PC-3 (cell line): ENCODE measurements around the gene UBE2B. TPM values are rescaled to one million over a fixed set of nuclear protein-coding genes. Genes with fewer than 3 reads are reported as not detected.

ENCODE experiments used
- ATAC-seq: fragments of 200-7000 bp; cut with Tn5 transposase; 2 replicates; pipeline ENCODE4 v1.9.1; 2020; ENCODE audit warnings: mild to moderate bottlenecking, moderate library complexity
- BruUV-seq: library from RNA; stranded (reverse); fragments of 400-500 nt; replicated peaks from 2 replicates; lab custom pipeline; 2021; lab: Mats Ljungman, UMichigan
- CTCF ChIA-PET: fragments of 300-600 bp; sonication (Branson Sonifier 250); formaldehyde crosslinking; loops from one replicate; lab custom pipeline; 2022; ENCODE audit warnings: antibody characterized with exemption; lab: Charles Lee
- POLR2A ChIA-PET: fragments of 300-600 bp; sonication (Branson Sonifier 250); formaldehyde crosslinking; loops from one replicate; lab custom pipeline; 2022; ENCODE audit warnings: antibody characterized with exemption; ENCODE audit not compliant: unreplicated experiment; lab: Charles Lee
- DNase-seq: peaks from one replicate; pipeline ENCODE4 v3.0.0-alpha.2; 2015
- H2AFZ ChIP-seq: fragments of 300-600 bp; sonication (generic); 2 replicates; pipeline ENCODE4 v1.6.0; 2016; ENCODE audit warnings: antibody characterized with exemption, low read length
- H3F3A ChIP-seq: fragments of 300-600 bp; sonication (generic); one replicate; pipeline ENCODE4 v1.6.0; 2017; ENCODE audit warnings: antibody characterized with exemption, low read length, control low read depth, mild to moderate bottlenecking; ENCODE audit not compliant: unreplicated experiment
- H3K27ac ChIP-seq: fragments of 300-600 bp; sonication (generic); 2 replicates; pipeline ENCODE4 v1.5.1; 2016; ENCODE audit warnings: mild to moderate bottlenecking, low read length
- H3K27me3 ChIP-seq: fragments of 300-600 bp; sonication (generic); 2 replicates; pipeline ENCODE4 v1.6.1; 2016; ENCODE audit warnings: low read length, mixed read lengths
- H3K36me3 ChIP-seq: fragments of 300-600 bp; sonication (generic); 2 replicates; pipeline ENCODE4 v1.6.1; 2016; ENCODE audit warnings: low read depth, mixed run types, low read length, mixed read lengths
- H3K4me1 ChIP-seq: fragments of 300-600 bp; sonication (generic); 2 replicates; pipeline ENCODE4 v1.5.1; 2016; ENCODE audit warnings: low read length; ENCODE audit not compliant: insufficient read depth
- H3K4me2 ChIP-seq: fragments of 300-600 bp; sonication (generic); 2 replicates; pipeline ENCODE4 v1.6.0; 2016; ENCODE audit warnings: low read length
- H3K4me3 ChIP-seq: fragments of 300-600 bp; sonication (generic); 2 replicates; pipeline ENCODE4 v1.5.1; 2016; ENCODE audit warnings: mild to moderate bottlenecking, low read length, mixed read lengths
- H3K79me2 ChIP-seq: fragments of 300-600 bp; sonication (generic); 2 replicates; pipeline ENCODE4 v1.6.1; 2017; ENCODE audit warnings: low read length, mixed read lengths
- H3K9ac ChIP-seq: fragments of 300-600 bp; sonication (generic); 2 replicates; pipeline ENCODE4 v1.6.0; 2016; ENCODE audit warnings: mild to moderate bottlenecking, low read length
- H3K9me2 ChIP-seq: fragments of 300-600 bp; sonication (generic); replicated peaks from 2 replicates; pipeline ENCODE4 v1.6.1; 2016; ENCODE audit warnings: mixed run types, low read length, mixed read lengths
- H3K9me3 ChIP-seq: fragments of 300-600 bp; sonication (generic); 2 replicates; pipeline ENCODE4 v1.6.1; 2016; ENCODE audit warnings: low read length, mixed read lengths
- H4K20me1 ChIP-seq: fragments of 300-600 bp; sonication (generic); 2 replicates; pipeline ENCODE4 v1.6.1; 2016; ENCODE audit warnings: low read length, mixed read lengths
- CTCF ChIP-seq: fragments of 300-600 bp; sonication (generic); conservative IDR thresholded peaks from 2 replicates; pipeline ENCODE4 v1.5.1; 2017; ENCODE audit warnings: antibody characterized with exemption, low read depth, mild to moderate bottlenecking, low read length
- EZH2 ChIP-seq: fragments of 300-600 bp; sonication (generic); IDR thresholded peaks from one replicate; pipeline ENCODE4 v1.6.1; 2017; ENCODE audit warnings: antibody characterized with exemption, mild to moderate bottlenecking, low read length; ENCODE audit not compliant: unreplicated experiment
- EZH2phosphoT487 ChIP-seq: fragments of 300-600 bp; sonication (generic); IDR thresholded peaks from 2 replicates; pipeline ENCODE4 v1.6.1; 2018; ENCODE audit warnings: mild to moderate bottlenecking, antibody characterized with exemption, low read length, borderline replicate concordance
- intact Hi-C: fragments of 100-400 bp; cut with micrococcal nuclease; formaldehyde crosslinking; loops from 2 replicates; pipeline ENCODE4 v1.9.0; 2023
- total RNA-seq: library from RNA; depleted of rRNA; stranded (reverse); fragments of >200 nt; gene quantifications from 2 replicates; pipeline ENCODE4 v1.2.3, GENCODE V29; 2014

UBE2B gene
- total RNA-seq, 1 experiment from 2014 or later = 9.5 TPM

- H3K9me2 ChIP-seq = no peaks in the 10 kb centered on the region
- H3K36me3 ChIP-seq = no peaks in the 10 kb centered on the region; the same call in 1 of the 2 replicates
- no peak overlapping the region for H3K27ac ChIP-seq
- H3K4me3 ChIP-seq = 0 out of 2 replicates have a peak overlapping the region, but pooled peaks have one; percentile 24
- ChIA-PET POLR2A (interaction anchor here (0.7 kb wide), 1 partner anchor 52 kb away, joined by 3 read pairs; no protein-coding TSS in a partner anchor), CTCF (interaction anchor here (1.2 kb wide), 1 partner anchor 178 kb away, joined by 3 read pairs; no protein-coding TSS in a partner anchor)
- BruUV-seq = no TSS peak
- H3K9me3 ChIP-seq = no peaks in the 10 kb centered on the region
- peak overlapping the region; percentile 99 for H3K4me2 ChIP-seq
- TF ChIP-seq EZH2 (no peak), CTCF (no peak), EZH2phosphoT487 (no peak)
- ATAC-seq = no peak
- H3K27me3 ChIP-seq = no peaks in the 10 kb centered on the region
- no peaks in the 10 kb centered on the region for H4K20me1 ChIP-seq
- H3K79me2 ChIP-seq = peaks cover 36% of the 10 kb centered on the region
- no peaks in the 10 kb centered on the region for H3F3A ChIP-seq
- DNase-seq = no peak
- intact Hi-C loops = no loop called here
- no peak overlapping the region for H2AFZ ChIP-seq
- no peak overlapping the region for H3K9ac ChIP-seq
- peaks cover 24% of the 10 kb centered on the region; the same call in 1 of the 2 replicates for H3K4me1 ChIP-seq
These were observed 38.0 kb downstream of the UBE2B start for GRCh38 chr5:134409321-134409720.

- Histone ChIP-seq H3K9me3 (no peaks in the 10 kb centered on the region), H3K4me2 (peak overlapping the region; percentile 99), H3K27me3 (no peaks in the 10 kb centered on the region), H3K4me3 (peak overlapping the region; percentile 96), H2AFZ (0 out of 2 replicates have a peak overlapping the region, but pooled peaks have one; percentile 92), H3K9ac (peak overlapping the region; percentile 88), H3K4me1 (peaks cover 24% of the 10 kb centered on the region; the same call in 1 of the 2 replicates), H3K36me3 (no peaks in the 10 kb centered on the region; the same call in 1 of the 2 replicates), H3K79me2 (peaks cover 32% of the 10 kb centered on the region), H3K27ac (no peak overlapping the region), H4K20me1 (no peaks in the 10 kb centered on the region), H3K9me2 (no peaks in the 10 kb centered on the region), H3F3A (no peaks in the 10 kb centered on the region)
- ChIA-PET POLR2A (no interaction called here), CTCF (interaction anchor here (1.1 kb wide), 1 partner anchor 95 kb away, joined by 5 read pairs; no protein-coding TSS in a partner anchor)
- TF ChIP-seq CTCF = no peak
- no peak for DNase-seq
- intact Hi-C loops = loop anchor here (2.0 to 5.0 kb wide), 3 partner anchors 18 to 116 kb away; no protein-coding TSS in a partner anchor
- no peak for ATAC-seq
- BruUV-seq = no TSS peak
These were observed 39.5 kb downstream of the UBE2B start for GRCh38 chr5:134410822-134411221.

- intact Hi-C loops = loop anchor here (2.0 to 5.0 kb wide), 3 partner anchors 18 to 116 kb away; no protein-coding TSS in a partner anchor
These were observed 39.8 kb downstream of the UBE2B start for GRCh38 chr5:134411228-134411545.

More at GRCh38 chr5:134411228-134411545, 39.8 kb downstream of the UBE2B start:
- DNase-seq (no peak), ATAC-seq (no peak)
- H3F3A ChIP-seq = no peaks in the 10 kb centered on the region
- no peaks in the 10 kb centered on the region for H3K27me3 ChIP-seq
- ChIA-PET CTCF (interaction anchor here (1.1 kb wide), 1 partner anchor 95 kb away, joined by 5 read pairs; no protein-coding TSS in a partner anchor), POLR2A (interaction anchor here (0.7 kb wide), 2 partner anchors 34 to 203 kb away, joined by 3 to 7 read pairs; no protein-coding TSS in a partner anchor)
- peaks cover 24% of the 10 kb centered on the region; the same call in 1 of the 2 replicates for H3K4me1 ChIP-seq
- BruUV-seq = TSS peak; percentile 80
- no peaks in the 10 kb centered on the region for H3K9me3 ChIP-seq
- peaks cover 32% of the 10 kb centered on the region for H3K79me2 ChIP-seq
- H3K9me2 ChIP-seq = no peaks in the 10 kb centered on the region
- TF ChIP-seq CTCF (no peak), EZH2phosphoT487 (no peak), EZH2 (no peak)
- peak overlapping the region; percentile 96 for H3K4me3 ChIP-seq
- peak overlapping the region; percentile 88 for H3K9ac ChIP-seq
- peak overlapping the region; percentile 92; the same call in 1 of the 2 replicates for H2AFZ ChIP-seq
- H4K20me1 ChIP-seq = no peaks in the 10 kb centered on the region
- peak overlapping the region; percentile 16; the same call in 1 of the 2 replicates for H3K27ac ChIP-seq
- H3K36me3 ChIP-seq = no peaks in the 10 kb centered on the region
- H3K4me2 ChIP-seq = peak overlapping the region; percentile 99
